Measurements from ENCODE around the gene MYOF. TPM values are rescaled to one million over a fixed set of nuclear protein-coding genes. Genes with fewer than 3 reads are reported as not detected.

The MYOF gene
- total and polyA plus RNA-seq, 10 of the 15 experiments (the other 5 are each of a cell fraction or from before 2014, with no cell fraction given), result 0.02 to 0.59 (median 0.17) TPM

- TF ChIP-seq ZNF687 (IDR thresholded peaks at IDR 0.05) (no peak), ZNF24 (IDR thresholded peaks at IDR 0.05) (no peak), ESRRA (IDR thresholded peaks at IDR 0.05; ENCODE audit: low read length) (no peak), ZNF274 (IDR thresholded peaks at IDR 0.05; ENCODE audit: insufficient read depth, insufficient read length) (no peak), LARP7 (IDR thresholded peaks at IDR 0.05) (no peak), ZNF217 (IDR thresholded peaks at IDR 0.05) (no peak), GABPA (IDR thresholded peaks at IDR 0.05; ENCODE audit: low read depth) (no peak), BRCA1 (IDR thresholded peaks at IDR 0.05; ENCODE audit: low read depth, low read length) (no peak), CHD2 (IDR thresholded peaks at IDR 0.05; ENCODE audit: borderline replicate concordance, low read depth, low read length) (no peak), EP300 (IDR thresholded peaks at IDR 0.05; ENCODE audit: borderline replicate concordance in 1 of 2, control insufficient read depth in 1 of 2, low read depth in 2 of 2, low read length in 2 of 2) (no peak)
- TF ChIP-seq, protein P1, sequence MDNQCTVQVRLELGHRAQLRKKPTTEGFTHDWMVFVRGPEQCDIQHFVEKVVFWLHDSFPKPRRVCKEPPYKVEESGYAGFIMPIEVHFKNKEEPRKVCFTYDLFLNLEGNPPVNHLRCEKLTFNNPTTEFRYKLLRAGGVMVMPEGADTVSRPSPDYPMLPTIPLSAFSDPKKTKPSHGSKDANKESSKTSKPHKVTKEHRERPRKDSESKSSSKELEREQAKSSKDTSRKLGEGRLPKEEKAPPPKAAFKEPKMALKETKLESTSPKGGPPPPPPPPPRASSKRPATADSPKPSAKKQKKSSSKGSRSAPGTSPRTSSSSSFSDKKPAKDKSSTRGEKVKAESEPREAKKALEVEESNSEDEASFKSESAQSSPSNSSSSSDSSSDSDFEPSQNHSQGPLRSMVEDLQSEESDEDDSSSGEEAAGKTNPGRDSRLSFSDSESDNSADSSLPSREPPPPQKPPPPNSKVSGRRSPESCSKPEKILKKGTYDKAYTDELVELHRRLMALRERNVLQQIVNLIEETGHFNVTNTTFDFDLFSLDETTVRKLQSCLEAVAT (IDR thresholded peaks at IDR 0.05), result no peak
Observed at GRCh38 chr10:93431361-93431760, 50.8 kb downstream of the MYOF start (continued).

Data from GM12878 (cell line).